HG02852 (cell line): ENCODE results near the gene SBNO2.

Experiments used
- ATAC-seq: cut with Tn5 transposase; IDR thresholded peaks from one replicate; pipeline ENCODE4 v1.9.1; 2021; ENCODE audit warnings: mild to moderate bottlenecking, moderate library complexity; ENCODE audit not compliant: unreplicated experiment

Gene SBNO2

DNA sequence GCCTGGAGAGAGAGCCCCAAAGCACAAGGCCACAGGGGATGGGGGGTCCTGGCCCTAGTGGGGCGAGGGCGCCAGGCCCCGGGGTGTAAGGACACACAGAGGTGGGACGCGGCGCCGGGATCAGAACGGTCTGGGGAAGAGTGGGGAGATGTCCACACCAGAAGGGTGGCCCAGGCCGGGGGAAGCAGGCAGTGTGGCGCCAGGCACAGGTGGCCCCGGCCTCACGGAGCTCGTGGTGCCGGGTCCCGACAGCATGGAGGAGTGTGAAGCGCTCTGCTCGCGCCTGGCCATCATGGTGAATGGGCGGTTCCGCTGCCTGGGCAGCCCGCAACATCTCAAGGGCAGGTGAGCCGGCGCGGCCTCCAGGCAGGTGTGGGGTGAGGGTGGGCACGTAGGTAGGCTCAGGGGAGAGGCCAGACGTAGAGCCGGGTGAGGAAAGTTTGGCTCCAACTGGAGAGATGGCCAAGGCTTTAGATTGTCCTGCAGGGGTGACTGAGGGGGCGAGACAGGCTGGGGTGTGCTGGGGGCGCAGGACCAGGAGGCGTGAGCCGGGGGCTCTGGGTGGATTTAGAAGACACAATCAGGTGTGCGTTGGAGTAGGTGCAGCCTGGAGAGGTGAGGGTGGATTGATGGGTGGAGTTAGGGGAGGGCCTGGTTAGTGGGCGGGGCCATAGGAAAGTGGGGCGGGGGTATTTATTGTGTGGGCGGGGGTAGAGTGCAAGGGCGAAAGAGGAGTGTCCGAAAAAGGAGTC lies 110.0 kb downstream of the SBNO2 start:
- no peak for ATAC-seq

DNA sequence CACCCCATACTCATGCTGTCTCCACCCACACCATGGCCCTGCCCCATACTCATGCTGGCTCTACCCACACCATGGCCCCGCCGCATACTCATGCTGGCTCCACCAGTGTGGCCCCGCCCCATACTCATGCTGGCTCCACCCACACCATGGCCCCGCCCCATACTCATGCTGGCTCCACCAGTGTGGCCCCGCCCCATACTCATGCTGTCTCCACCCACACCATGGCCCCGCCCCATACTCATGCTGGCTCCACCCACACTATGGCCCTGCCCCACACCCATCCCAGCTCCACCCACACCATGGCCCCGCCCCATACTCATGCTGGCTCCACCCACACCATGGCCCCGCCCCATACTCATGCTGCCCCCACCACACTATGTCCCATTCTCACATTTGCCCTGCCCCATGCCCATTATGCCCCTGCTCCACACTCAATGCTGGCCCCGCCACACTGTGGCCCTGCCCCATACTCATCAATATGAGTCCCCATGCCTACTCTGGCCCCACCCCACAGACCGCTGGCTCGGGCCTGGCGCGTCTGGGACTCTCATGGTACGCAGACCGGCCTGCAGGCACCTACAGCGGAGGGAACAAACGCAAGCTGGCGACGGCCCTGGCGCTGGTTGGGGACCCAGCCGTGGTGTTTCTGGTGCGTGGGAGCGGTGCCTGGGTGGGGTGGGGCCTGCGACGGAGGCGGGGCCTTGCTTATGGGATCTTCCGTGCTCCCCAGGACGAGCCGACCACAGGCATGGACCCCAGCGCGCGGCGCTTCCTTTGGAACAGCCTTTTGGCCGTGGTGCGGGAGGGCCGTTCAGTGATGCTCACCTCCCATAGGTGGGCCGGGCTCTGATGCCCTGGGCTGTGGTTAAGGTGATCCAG lies 110.8 kb downstream of the SBNO2 start:
- ATAC-seq: no peak

DNA sequence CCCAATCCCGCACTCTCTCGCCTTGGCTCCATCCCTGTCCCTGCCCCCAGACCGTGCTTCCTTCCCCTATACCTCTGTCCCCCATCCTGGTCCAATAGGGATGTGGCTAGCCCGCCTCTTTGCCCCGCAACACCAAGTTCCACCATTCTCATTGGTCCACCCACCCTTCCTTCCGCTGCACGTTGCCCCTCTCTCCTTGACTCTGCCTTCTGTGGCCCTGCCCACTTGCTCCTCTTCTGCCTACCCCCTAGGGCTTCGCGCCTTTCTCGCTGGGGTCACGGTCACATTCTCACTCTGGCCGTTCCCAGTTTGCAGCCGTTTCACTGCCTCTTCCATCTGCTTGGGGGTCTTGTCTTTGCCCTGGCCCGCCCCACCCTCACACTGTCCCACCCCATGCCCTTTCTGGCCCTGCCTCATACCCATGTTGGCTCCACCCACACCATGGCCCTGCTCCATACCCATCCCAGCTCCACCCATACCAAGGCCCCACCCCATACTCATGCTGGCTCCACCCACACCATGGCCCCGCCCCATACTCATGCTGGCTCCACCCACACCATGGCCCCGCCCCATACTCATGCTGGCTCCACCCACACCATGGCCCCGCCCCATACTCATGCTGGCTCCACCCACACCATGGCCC lies 111.6 kb downstream of the SBNO2 start:
- ATAC-seq: no peak

DNA sequence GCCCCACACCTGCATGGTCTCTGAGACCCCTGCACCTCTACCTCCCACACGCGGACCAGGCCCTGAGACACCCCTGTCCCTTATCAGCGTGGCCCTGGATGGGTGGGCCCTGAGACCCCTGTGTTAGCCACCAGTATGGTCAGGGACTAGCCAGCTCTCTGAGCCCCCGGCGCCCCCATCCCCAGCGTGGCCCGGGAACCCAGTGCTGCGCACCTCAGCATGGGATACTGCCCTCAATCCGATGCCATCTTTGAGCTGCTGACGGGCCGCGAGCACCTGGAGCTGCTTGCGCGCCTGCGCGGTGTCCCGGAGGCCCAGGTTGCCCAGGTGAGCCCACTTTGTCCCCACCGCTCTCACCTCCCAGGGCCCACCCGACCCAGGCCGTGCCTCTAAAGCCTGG lies 112.1 kb downstream of the SBNO2 start:
- no peak for ATAC-seq

DNA sequence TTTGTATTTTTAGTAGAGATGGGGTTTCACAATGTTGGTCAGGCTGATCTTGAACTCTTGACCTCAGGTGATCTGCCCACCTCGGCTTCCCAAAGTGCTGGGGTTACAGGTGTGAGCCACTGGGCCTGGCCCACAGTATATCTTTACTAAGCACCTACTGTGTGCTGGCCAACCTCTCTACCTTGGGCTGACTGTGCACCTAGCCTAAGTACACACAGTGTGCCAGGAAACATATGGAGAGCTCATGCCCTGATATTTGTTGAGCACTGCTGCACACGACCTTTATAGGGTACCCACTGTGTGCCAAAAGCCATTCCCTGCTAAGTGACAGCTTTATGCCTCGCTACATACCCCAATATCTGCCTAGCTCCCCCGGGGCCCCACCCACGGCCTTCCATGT lies 113.4 kb downstream of the SBNO2 start:
- ATAC-seq: no peak

DNA sequence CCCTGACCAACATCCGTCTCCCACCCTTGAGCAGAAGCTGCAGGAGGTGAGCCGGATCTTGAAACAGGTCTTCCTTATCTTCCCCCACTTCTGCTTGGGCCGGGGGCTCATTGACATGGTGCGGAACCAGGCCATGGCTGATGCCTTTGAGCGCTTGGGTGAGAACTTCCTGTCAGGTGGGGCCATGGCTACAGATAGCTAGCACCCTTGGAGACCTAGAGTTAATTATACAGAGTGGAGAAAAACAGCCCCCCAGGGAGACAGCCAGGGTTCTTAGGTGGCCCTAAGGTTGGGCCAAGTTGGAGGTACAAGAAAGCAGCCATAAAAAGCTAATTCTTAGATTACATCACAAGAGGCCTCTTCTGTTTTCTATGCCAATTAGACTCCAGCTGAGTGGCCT lies 116.0 kb downstream of the SBNO2 start:
- no peak for ATAC-seq
